ENCODE data around the gene TLE3. TPM values are rescaled to one million over a fixed set of nuclear protein-coding genes. Genes with fewer than 3 reads are reported as not detected.

Gene TLE3
- polyA plus RNA-seq (2012; ENCODE audit: insufficient read depth, insufficient read length, low read depth), result 57.2 TPM

DNA sequence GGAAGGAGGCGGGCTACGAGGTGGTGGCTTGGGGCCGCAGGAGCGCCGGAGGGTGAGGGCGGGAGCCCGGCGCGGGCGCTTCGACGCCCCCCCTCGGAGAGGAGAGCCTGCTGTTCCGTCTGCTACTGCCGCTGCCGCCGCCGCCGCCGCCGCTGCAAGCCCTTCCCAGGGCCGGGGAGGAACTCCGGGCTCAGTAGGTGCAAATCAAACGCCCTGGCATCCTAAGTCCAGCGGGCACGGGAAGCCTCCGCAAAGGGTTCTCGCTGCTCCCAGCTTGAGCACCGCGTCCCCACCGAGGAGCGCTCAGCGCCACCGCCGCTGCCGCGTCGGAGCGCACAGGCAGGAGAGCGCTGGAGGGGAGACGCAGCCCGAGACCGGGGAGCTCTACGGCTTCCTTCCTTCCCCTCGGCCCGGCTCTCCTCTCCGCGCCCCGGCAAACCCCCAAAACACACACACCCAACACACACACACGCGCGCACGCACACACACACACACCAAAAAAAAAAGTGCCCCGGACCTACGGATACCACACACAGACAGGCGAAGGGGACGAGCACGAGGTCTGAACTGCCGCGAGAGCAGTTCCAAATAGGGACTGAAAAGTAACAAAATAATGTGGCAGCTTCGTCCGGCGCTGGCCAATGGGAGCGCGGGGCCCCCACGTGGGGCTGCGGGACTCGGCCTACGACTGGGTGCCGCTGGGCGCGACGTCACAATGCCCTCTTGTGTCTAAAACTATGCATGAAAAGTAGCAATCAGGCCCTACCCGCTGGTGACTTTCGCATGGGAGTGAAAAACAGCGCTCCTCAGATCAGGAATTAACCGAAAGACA is at the start of gene TLE3:
TSS of gene TLE3 (minus strand) at position 597 of the 832 bp plus-strand sequence. CDS start 1,119 bp downstream, outside the sequence.
- peaks cover 5% of the 10 kb centered on the region; the same call in 1 of the 2 replicates for H3K27me3 ChIP-seq
- TF ChIP-seq, protein P1, sequence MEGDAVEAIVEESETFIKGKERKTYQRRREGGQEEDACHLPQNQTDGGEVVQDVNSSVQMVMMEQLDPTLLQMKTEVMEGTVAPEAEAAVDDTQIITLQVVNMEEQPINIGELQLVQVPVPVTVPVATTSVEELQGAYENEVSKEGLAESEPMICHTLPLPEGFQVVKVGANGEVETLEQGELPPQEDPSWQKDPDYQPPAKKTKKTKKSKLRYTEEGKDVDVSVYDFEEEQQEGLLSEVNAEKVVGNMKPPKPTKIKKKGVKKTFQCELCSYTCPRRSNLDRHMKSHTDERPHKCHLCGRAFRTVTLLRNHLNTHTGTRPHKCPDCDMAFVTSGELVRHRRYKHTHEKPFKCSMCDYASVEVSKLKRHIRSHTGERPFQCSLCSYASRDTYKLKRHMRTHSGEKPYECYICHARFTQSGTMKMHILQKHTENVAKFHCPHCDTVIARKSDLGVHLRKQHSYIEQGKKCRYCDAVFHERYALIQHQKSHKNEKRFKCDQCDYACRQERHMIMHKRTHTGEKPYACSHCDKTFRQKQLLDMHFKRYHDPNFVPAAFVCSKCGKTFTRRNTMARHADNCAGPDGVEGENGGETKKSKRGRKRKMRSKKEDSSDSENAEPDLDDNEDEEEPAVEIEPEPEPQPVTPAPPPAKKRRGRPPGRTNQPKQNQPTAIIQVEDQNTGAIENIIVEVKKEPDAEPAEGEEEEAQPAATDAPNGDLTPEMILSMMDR (IDR thresholded peaks at IDR 0.05; ENCODE audit: low read depth, low read length), result peak; percentile 48
- H3K4me1 ChIP-seq, result peaks cover 26% of the 10 kb centered on the region

DNA sequence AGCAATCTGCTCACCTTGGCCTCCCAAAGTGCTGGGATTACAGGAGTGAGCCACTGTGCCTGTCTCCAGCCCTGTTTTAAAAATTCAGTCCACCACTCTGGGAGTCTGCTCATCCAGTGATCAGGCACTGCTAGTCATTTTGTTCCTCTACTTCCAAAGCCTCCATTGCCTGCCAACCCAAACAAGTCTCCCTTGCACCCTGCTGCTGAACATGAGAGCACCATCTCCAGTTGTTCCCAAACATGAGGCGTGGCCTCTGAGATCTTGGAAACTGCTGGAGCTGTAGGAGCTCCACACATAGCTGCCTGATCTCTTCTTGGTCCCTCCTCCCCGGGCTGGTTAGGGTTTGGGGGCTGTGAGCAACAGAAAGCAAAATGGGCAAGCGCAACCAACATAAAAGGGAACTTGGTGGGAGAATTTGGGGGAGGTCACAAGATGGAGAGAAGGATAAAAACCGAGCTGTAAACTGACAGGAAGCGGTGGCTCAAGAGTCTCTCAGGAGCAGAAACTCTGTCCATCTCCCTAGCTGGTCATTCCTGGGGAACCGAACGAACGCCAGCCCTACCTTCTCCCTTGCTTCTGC is 49.6 kb upstream of the TLE3 start:
- Histone ChIP-seq H3K27me3 (no peaks in the 10 kb centered on the region), H3K4me3 (ENCODE audit: low read depth, low read length) (no peak overlapping the region), H3K9me3 (no peaks in the 10 kb centered on the region), H3K36me3 (no peaks in the 10 kb centered on the region), H3K4me1 (peaks cover 41% of the 10 kb centered on the region)
- TF ChIP-seq, protein P1 (IDR thresholded peaks at IDR 0.05; ENCODE audit: low read depth, low read length), result no peak
- no peak for DNase-seq

More for the DNA sequence above, at the start of gene TLE3:
- Histone ChIP-seq H3K9me3 (no peaks in the 10 kb centered on the region), H3K4me3 (ENCODE audit: low read depth, low read length) (peak within 1 kb of the TSS; percentile 89), H3K36me3 (peaks cover 18% of the 10 kb centered on the region)
- DNase-seq, result peak; percentile 99

DNA sequence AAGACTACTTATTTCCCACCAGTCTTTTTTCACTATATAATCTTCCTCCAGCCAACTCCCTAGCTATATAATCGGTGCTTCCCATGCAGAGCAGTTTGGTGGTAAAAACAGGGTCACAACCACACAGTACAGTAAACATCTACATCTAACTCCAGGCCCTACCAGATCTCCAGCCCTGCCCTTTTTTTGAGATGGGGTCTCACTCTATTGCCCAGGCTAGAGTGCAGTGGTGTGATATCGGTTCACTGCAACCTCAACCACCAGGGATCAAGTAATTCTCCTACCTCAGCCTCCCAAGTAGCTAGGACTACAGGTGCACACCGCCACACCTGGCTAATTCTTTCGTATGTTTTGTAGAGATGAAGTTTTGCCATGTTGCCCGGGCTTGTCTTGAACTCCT is 49.1 kb upstream of the TLE3 start:
- Histone ChIP-seq H3K4me3 (ENCODE audit: low read depth, low read length) (no peak overlapping the region), H3K27me3 (no peaks in the 10 kb centered on the region), H3K9me3 (no peaks in the 10 kb centered on the region), H3K4me1 (peaks cover 40% of the 10 kb centered on the region), H3K36me3 (no peaks in the 10 kb centered on the region)
- TF ChIP-seq, protein P1 (IDR thresholded peaks at IDR 0.05; ENCODE audit: low read depth, low read length), result no peak
- no peak for DNase-seq

DNA sequence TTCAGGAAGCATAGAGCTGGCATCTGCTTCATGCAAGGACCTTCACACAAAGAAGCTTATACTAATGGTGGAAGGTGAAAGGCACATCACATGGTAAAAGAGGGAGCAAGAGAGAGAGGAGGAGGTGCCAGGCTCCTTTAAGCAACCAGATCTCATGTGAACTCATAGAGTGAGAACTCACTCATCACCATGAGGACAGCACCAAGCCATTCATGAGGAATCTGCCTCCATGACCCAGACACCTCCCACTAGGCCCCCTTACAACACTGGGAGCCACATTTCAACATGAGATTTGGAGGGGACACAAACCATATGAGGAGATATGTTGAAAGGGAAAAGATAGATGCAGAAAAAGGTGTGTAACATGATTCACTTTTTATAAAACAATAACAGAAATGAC is 48.4 kb upstream of the TLE3 start:
- TF ChIP-seq, protein P1 (IDR thresholded peaks at IDR 0.05; ENCODE audit: low read depth, low read length), result no peak
- H3K9me3 ChIP-seq, result no peaks in the 10 kb centered on the region
- no peaks in the 10 kb centered on the region for H3K27me3 ChIP-seq
- no peaks in the 10 kb centered on the region for H3K36me3 ChIP-seq
- no peak overlapping the region for H3K4me3 ChIP-seq (ENCODE audit: low read depth, low read length)
- no peak for DNase-seq
- H3K4me1 ChIP-seq, result peaks cover 36% of the 10 kb centered on the region

DNA sequence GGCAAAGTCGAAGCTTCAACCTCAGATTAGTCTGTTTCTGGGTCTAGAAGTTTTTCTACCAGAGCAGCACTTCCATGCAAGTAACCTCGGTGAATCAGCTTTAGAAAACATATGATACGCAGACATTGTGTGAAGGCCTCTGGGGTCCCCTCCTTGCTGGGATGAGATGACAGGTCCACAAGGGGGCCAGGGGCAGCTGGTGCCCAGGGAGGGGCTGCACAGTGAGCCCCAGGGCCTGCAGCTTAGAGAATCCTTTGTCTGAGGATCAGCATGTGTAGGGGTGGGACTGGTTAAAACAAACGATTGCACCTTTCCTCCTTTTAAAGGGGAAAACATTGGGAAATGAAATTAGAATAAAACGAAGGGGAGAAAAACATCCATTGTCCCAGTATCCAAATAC is 47.5 kb upstream of the TLE3 start:
- no peaks in the 10 kb centered on the region for H3K9me3 ChIP-seq
- no peak for DNase-seq
- peaks cover 36% of the 10 kb centered on the region for H3K4me1 ChIP-seq
- H3K4me3 ChIP-seq (ENCODE audit: low read depth, low read length), result no peak overlapping the region
- H3K36me3 ChIP-seq, result no peaks in the 10 kb centered on the region
- TF ChIP-seq, protein P1 (IDR thresholded peaks at IDR 0.05; ENCODE audit: low read depth, low read length), result no peak
- H3K27me3 ChIP-seq, result no peaks in the 10 kb centered on the region
